A673 (cell line): ENCODE data around the gene PLAA. TPM values are rescaled to one million over a fixed set of nuclear protein-coding genes. Genes with fewer than 3 reads are reported as not detected.

ENCODE experiments used
- Bru-seq: library from RNA; stranded (reverse); fragments of 400-500 nt; gene quantifications from one replicate; lab custom pipeline; 2021; lab: Mats Ljungman, UMichigan
- BruChase-seq, 2 experiments: library from RNA; stranded (reverse); fragments of 400-500 nt; gene quantifications; one replicate each; lab custom pipeline; 2021; lab: Mats Ljungman, UMichigan
- BruUV-seq: library from RNA; stranded (reverse); fragments of 400-500 nt; replicated peaks from 2 replicates; lab custom pipeline; 2021; lab: Mats Ljungman, UMichigan
- CTCF ChIA-PET: fragments of 300-600 bp; sonication (Branson Sonifier 250); formaldehyde crosslinking; loops from one replicate; lab custom pipeline; 2022; ENCODE audit warnings: antibody characterized with exemption; lab: Charles Lee
- POLR2A ChIA-PET: fragments of 300-600 bp; sonication (Branson Sonifier 250); formaldehyde crosslinking; loops from one replicate; lab custom pipeline; 2022; ENCODE audit warnings: antibody characterized with exemption; ENCODE audit not compliant: low non-redundant PET; lab: Charles Lee
- DNase-seq: peaks from one replicate; pipeline ENCODE4 v3.0.0-alpha.2; 2015; ENCODE audit warnings: low spot score
- H3K27ac ChIP-seq: fragments of 200-600 bp; sonication (generic); 2 replicates; pipeline ENCODE4 v1.5.1; 2016; ENCODE audit warnings: mixed run types, low read depth, mild to moderate bottlenecking, mixed read lengths, antibody characterized with exemption, low read length; ENCODE audit not compliant: poor library complexity, severe bottlenecking
- H3K27me3 ChIP-seq: fragments of 200-600 bp; sonication (generic); replicated peaks from 2 replicates; pipeline ENCODE4 v1.6.1; 2017; ENCODE audit warnings: mixed run types, low read depth, mild to moderate bottlenecking, mixed read lengths, antibody characterized with exemption, low read length; ENCODE audit not compliant: insufficient read depth, poor library complexity
- H3K36me3 ChIP-seq: fragments of 200-600 bp; sonication (generic); 2 replicates; pipeline ENCODE4 v1.6.1; 2016; ENCODE audit warnings: mixed run types, mild to moderate bottlenecking, mixed read lengths, antibody characterized with exemption, low read length; ENCODE audit not compliant: insufficient read depth, poor library complexity, severe bottlenecking
- H3K4me1 ChIP-seq: fragments of 200-600 bp; sonication (generic); 2 replicates; pipeline ENCODE4 v1.6.1; 2017; ENCODE audit warnings: mixed run types, mild to moderate bottlenecking, mixed read lengths, antibody characterized with exemption, low read length; ENCODE audit not compliant: insufficient read depth, poor library complexity, severe bottlenecking
- H3K4me3 ChIP-seq: fragments of 200-600 bp; sonication (generic); 2 replicates; pipeline ENCODE4 v1.5.1; 2016; ENCODE audit warnings: low read depth, mixed run types, mild to moderate bottlenecking, mixed read lengths, low read length; ENCODE audit not compliant: poor library complexity, severe bottlenecking
- H3K9me3 ChIP-seq: fragments of 200-600 bp; sonication (generic); 2 replicates; pipeline ENCODE4 v1.6.1; 2016; ENCODE audit warnings: mixed run types, low read depth, mild to moderate bottlenecking, mixed read lengths, antibody characterized with exemption, low read length; ENCODE audit not compliant: poor library complexity, severe bottlenecking
- EZH2 ChIP-seq: fragments of 200-600 bp; sonication (generic); IDR thresholded peaks from 2 replicates; pipeline ENCODE4 v1.6.1; 2017; ENCODE audit warnings: borderline replicate concordance, low read depth, mild to moderate bottlenecking, mixed read lengths, antibody characterized with exemption, low read length; ENCODE audit not compliant: poor library complexity, severe bottlenecking
- intact Hi-C: fragments of 100-400 bp; cut with micrococcal nuclease; formaldehyde crosslinking; loops from one replicate; pipeline ENCODE4 v1.10.0; 2022; ENCODE audit not compliant: unreplicated experiment
- long read RNA-seq: library from polyadenylated mRNA; stranded (forward); transcript quantifications from one replicate; pipeline ENCODE4 v2.0.0, GENCODE V29; 2022
- total RNA-seq: library from RNA; stranded (reverse); gene quantifications from 2 replicates; pipeline ENCODE4 v1.2.3, GENCODE V29; 2021
- TF ChIP-seq, protein P1 (sequence below): fragments of 300-800, 200-600 bp; sonication (generic); conservative IDR thresholded peaks from 2 replicates; pipeline ENCODE4 v1.5.1; 2017; ENCODE audit warnings: low read depth, mild to moderate bottlenecking, antibody characterized with exemption, low read length, moderate library complexity, mixed read lengths

The PLAA gene
- total RNA-seq (35.4 and 36.4 TPM in 2 replicates), Bru-seq, nascent RNA (percentile 88 among the genes with signal in this experiment), BruChase-seq, experiment 1, labeled RNA remaining after a 2-hour chase (percentile 80 among the genes with signal in this experiment), BruChase-seq, experiment 2, labeled RNA remaining after a 6-hour chase (percentile 77 among the genes with signal in this experiment)
- long read RNA-seq, full-length matches to known transcripts: 90 of 101 reads
- long read RNA-seq, partial matches to known transcripts: 6 of 101 reads
- long read RNA-seq, other reads (novel, unspliced or antisense): 5 of 101 reads

GRCh38 chr9:26946753-26947727 is at the start of gene PLAA:
Gene PLAA, minus strand, starts transcription at chr9:26947242. Its CDS starts 197 bp downstream, at chr9:26947045.
- intact Hi-C loops: loop anchor here (1.0 kb wide), 1 partner anchor 55 kb away; the partner anchor contains the start of gene CAAP1
- H3K27ac ChIP-seq: peak within 1 kb of the TSS; percentile 98
- H3K27me3 ChIP-seq: no peaks in the 10 kb centered on the region
- H3K4me3 ChIP-seq: peak within 1 kb of the TSS; percentile 71
- ChIA-PET POLR2A (no interaction called here), CTCF (no interaction called here)
- peak; percentile 82 for DNase-seq
- TF ChIP-seq, protein P1, sequence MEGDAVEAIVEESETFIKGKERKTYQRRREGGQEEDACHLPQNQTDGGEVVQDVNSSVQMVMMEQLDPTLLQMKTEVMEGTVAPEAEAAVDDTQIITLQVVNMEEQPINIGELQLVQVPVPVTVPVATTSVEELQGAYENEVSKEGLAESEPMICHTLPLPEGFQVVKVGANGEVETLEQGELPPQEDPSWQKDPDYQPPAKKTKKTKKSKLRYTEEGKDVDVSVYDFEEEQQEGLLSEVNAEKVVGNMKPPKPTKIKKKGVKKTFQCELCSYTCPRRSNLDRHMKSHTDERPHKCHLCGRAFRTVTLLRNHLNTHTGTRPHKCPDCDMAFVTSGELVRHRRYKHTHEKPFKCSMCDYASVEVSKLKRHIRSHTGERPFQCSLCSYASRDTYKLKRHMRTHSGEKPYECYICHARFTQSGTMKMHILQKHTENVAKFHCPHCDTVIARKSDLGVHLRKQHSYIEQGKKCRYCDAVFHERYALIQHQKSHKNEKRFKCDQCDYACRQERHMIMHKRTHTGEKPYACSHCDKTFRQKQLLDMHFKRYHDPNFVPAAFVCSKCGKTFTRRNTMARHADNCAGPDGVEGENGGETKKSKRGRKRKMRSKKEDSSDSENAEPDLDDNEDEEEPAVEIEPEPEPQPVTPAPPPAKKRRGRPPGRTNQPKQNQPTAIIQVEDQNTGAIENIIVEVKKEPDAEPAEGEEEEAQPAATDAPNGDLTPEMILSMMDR: no peak
- TF ChIP-seq EZH2: no peak
- no peaks in the 10 kb centered on the region for H3K4me1 ChIP-seq
- no peaks in the 10 kb centered on the region for H3K36me3 ChIP-seq
- no peaks in the 10 kb centered on the region for H3K9me3 ChIP-seq
- no TSS peak for BruUV-seq

DNA sequence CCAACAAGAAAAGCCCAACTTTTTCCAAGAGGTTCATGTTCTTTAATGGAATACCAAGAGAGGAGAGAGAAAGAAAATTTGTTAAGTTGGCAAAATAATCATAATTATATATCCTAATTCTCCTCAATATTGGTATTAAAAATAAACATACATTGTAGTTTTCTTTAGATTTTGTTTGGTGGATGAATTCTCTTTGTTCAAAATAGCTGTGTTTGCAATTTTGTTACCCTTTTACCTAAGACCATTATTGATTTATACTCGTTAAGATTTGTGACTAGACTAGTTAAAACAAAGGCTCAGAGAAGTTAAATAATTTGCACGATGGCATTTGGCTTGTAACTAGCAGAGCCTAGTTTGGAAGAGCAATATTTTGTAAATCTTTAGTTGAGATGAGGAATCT is 48.8 kb upstream of the PLAA start:
- intact Hi-C loops: no loop called here
- Histone ChIP-seq H3K4me3 (no peak overlapping the region), H3K9me3 (no peaks in the 10 kb centered on the region), H3K4me1 (no peaks in the 10 kb centered on the region), H3K27ac (no peak overlapping the region), H3K36me3 (no peaks in the 10 kb centered on the region), H3K27me3 (no peaks in the 10 kb centered on the region)
- no peak for DNase-seq
- BruUV-seq: no TSS peak
- TF ChIP-seq EZH2: no peak
- TF ChIP-seq, protein P1: no peak
- CTCF ChIA-PET: no interaction called here
- POLR2A ChIA-PET: no interaction called here

DNA sequence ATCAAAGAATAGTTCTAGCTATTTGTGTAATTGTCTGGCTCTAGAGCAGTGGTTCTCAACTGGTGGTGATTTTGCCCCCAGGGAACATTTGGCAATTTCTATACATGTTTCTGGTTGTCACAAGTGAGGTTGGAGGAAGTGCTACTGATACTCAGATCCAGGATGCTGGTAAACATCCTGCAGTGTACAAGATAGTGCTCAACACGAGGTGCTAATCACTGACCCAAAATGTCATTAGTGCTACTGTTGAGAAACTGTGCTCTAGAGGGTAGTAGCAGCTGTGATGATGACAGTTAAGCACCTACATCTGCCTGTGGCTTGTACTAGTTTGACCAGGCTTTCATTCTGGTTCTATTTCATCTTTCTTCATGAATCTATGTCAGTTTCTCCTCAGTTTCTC is 36.3 kb upstream of the PLAA start:
- no TSS peak for BruUV-seq
- CTCF ChIA-PET: no interaction called here

More for the DNA sequence above, 36.3 kb upstream of the PLAA start:
- DNase-seq: no peak
- Histone ChIP-seq H3K4me1 (no peaks in the 10 kb centered on the region), H3K27ac (no peak overlapping the region), H3K9me3 (no peaks in the 10 kb centered on the region), H3K27me3 (no peaks in the 10 kb centered on the region), H3K36me3 (no peaks in the 10 kb centered on the region), H3K4me3 (no peak overlapping the region)
- intact Hi-C loops: no loop called here
- POLR2A ChIA-PET: no interaction called here
- TF ChIP-seq EZH2: no peak
- TF ChIP-seq, protein P1: no peak
